Esophagus squamous epithelium (tissue), 4 donors: ENCODE measurements around the gene RSPH9.

Experiments used
- POLR2A ChIP-seq, 4 donors: fragments of 450-650 bp; IDR thresholded peaks; one replicate each; pipeline ENCODE4 v1.6.1; 2017; ENCODE audit warnings: antibody characterized with exemption in 4 of 4, mild to moderate bottlenecking in 4 of 4, moderate library complexity in 3 of 4
- TF ChIP-seq, protein P1 (sequence below), 6 experiments: fragments of 450-650 bp in 4 of 6; fragments of 200-600 bp in 2 of 6; sonication (generic) in 2 of 6; IDR thresholded peaks; one replicate each; pipeline ENCODE4 v1.5.1; 2016 to 2019; ENCODE audit warnings: antibody characterized with exemption in 6 of 6, mild to moderate bottlenecking in 4 of 6, moderate library complexity in 4 of 6

GRCh38 chr6:43610431-43610830 lies 34.4 kb upstream of the RSPH9 start:
- TF ChIP-seq, protein P1, sequence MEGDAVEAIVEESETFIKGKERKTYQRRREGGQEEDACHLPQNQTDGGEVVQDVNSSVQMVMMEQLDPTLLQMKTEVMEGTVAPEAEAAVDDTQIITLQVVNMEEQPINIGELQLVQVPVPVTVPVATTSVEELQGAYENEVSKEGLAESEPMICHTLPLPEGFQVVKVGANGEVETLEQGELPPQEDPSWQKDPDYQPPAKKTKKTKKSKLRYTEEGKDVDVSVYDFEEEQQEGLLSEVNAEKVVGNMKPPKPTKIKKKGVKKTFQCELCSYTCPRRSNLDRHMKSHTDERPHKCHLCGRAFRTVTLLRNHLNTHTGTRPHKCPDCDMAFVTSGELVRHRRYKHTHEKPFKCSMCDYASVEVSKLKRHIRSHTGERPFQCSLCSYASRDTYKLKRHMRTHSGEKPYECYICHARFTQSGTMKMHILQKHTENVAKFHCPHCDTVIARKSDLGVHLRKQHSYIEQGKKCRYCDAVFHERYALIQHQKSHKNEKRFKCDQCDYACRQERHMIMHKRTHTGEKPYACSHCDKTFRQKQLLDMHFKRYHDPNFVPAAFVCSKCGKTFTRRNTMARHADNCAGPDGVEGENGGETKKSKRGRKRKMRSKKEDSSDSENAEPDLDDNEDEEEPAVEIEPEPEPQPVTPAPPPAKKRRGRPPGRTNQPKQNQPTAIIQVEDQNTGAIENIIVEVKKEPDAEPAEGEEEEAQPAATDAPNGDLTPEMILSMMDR (IDR thresholded peaks at IDR 0.05): no peak
- no peak for TF ChIP-seq POLR2A (IDR thresholded peaks at IDR 0.05)
